A673 (cell line): ENCODE data around the gene SSTR5.

Experiments used
- CTCF ChIP-seq: fragments of 300-800, 200-600 bp; sonication (generic); conservative IDR thresholded peaks from 2 replicates; pipeline ENCODE4 v1.5.1; 2017; ENCODE audit warnings: low read depth, mild to moderate bottlenecking, antibody characterized with exemption, low read length, moderate library complexity, mixed read lengths
- EZH2 ChIP-seq: fragments of 200-600 bp; sonication (generic); IDR thresholded peaks from 2 replicates; pipeline ENCODE4 v1.6.1; 2017; ENCODE audit warnings: borderline replicate concordance, low read depth, mild to moderate bottlenecking, mixed read lengths, antibody characterized with exemption, low read length; ENCODE audit not compliant: poor library complexity, severe bottlenecking

GRCh38 chr16:1080801-1081733, 8.5 kb downstream of the SSTR5 start:
- TF ChIP-seq EZH2 (no peak), CTCF (no peak)
